ENCODE results near the gene MYO1E.

Gene MYO1E

DNA sequence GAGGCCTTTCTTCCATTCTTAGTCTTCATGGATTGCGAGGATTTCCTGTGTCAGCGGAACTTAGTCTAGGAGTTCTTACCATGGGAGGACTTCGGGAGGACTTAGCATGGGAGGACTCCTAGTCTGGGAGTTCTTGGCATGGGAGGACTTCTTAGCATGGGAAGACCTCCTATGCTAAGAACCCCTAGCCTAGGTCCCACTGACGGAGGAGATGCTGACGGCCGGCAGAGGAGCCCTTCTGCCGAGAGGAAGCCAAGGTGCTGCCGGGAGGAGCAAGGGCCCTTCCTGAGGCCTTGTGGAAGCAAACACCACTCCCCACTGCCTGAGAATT lies 201.6 kb downstream of the MYO1E start:
- Histone ChIP-seq H4K20me1 (ENCODE audit: control insufficient read depth, insufficient read depth, low read depth, low read length) (no peaks in the 10 kb centered on the region), H3F3A (ENCODE audit: control insufficient read depth, insufficient read depth) (no peaks in the 10 kb centered on the region), H3K79me2 (ENCODE audit: control insufficient read depth, low read length) (no peaks in the 10 kb centered on the region), H3K9me3 (ENCODE audit: control insufficient read depth, insufficient read depth, low read length) (no peaks in the 10 kb centered on the region), H3K27ac (ENCODE audit: low read depth, low read length) (no peak overlapping the region), H3K36me3 (ENCODE audit: control insufficient read depth, low read length) (peaks cover 26% of the 10 kb centered on the region), H3K9me2 (replicated peaks; ENCODE audit: control insufficient read depth, low read length) (no peaks in the 10 kb centered on the region), H3K4me1 (ENCODE audit: control insufficient read depth, low read length) (peaks cover 6% of the 10 kb centered on the region), H3K4me3 (ENCODE audit: low read length) (no peak overlapping the region), H3K4me2 (ENCODE audit: low read length) (no peak overlapping the region), H3K27me3 (ENCODE audit: control insufficient read depth, low read length) (no peaks in the 10 kb centered on the region)
- TF ChIP-seq, protein P1, sequence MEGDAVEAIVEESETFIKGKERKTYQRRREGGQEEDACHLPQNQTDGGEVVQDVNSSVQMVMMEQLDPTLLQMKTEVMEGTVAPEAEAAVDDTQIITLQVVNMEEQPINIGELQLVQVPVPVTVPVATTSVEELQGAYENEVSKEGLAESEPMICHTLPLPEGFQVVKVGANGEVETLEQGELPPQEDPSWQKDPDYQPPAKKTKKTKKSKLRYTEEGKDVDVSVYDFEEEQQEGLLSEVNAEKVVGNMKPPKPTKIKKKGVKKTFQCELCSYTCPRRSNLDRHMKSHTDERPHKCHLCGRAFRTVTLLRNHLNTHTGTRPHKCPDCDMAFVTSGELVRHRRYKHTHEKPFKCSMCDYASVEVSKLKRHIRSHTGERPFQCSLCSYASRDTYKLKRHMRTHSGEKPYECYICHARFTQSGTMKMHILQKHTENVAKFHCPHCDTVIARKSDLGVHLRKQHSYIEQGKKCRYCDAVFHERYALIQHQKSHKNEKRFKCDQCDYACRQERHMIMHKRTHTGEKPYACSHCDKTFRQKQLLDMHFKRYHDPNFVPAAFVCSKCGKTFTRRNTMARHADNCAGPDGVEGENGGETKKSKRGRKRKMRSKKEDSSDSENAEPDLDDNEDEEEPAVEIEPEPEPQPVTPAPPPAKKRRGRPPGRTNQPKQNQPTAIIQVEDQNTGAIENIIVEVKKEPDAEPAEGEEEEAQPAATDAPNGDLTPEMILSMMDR (IDR thresholded peaks at IDR 0.05; ENCODE audit: low read depth, low read length, poor library complexity, severe bottlenecking) = no peak
- TF ChIP-seq EZH2phosphoT487 (IDR thresholded peaks at IDR 0.05; ENCODE audit: borderline replicate concordance, low read length) = no peak

DNA sequence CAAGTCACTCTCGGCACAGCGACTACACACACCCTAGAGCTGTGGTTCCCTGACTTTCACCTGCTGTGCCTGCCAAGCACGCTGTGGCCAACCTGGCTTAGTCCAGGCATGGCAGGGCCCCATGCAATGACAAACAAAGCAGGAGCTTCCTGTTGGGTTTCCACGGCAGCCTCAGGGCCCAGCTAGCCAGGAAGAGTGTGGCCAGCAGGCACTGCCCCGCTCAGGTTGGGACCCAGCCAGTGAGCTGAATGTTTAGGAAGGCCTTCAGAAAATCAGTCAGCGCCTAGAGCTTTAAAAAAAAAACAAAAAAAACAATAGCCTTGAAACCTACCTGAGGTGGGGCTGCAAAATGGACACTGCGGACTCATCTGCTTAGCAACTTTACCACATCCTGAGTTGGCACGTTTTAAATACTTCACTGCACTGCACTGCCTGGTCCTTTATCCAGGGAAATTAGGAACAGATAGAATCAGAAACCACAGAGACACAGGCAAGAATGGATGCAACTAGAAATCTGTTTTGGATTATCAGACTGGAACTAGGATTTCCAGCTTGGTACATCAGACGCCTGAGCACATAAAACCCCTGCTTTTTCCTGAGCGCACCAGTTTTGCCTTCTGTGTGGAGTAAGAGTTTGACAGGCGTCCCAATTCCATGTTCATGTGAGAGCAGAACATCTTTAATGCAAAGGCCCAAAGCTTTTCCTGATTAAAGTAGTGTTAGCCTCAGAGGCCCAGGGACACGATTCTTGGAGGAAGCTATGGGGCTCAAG lies 202.2 kb downstream of the MYO1E start:
- no peaks in the 10 kb centered on the region for H3K9me2 ChIP-seq (replicated peaks; ENCODE audit: control insufficient read depth, low read length)
- H3K27ac ChIP-seq (ENCODE audit: low read depth, low read length) = no peak overlapping the region
- no peaks in the 10 kb centered on the region for H3K27me3 ChIP-seq (ENCODE audit: control insufficient read depth, low read length)
- H3K9me3 ChIP-seq (ENCODE audit: control insufficient read depth, insufficient read depth, low read length) = no peaks in the 10 kb centered on the region
- H3K36me3 ChIP-seq (ENCODE audit: control insufficient read depth, low read length) = peaks cover 26% of the 10 kb centered on the region
- H3K79me2 ChIP-seq (ENCODE audit: control insufficient read depth, low read length) = no peaks in the 10 kb centered on the region
- H3K4me3 ChIP-seq (ENCODE audit: low read length) = no peak overlapping the region
- no peaks in the 10 kb centered on the region for H4K20me1 ChIP-seq (ENCODE audit: control insufficient read depth, insufficient read depth, low read depth, low read length)
- TF ChIP-seq, protein P1 (IDR thresholded peaks at IDR 0.05; ENCODE audit: low read depth, low read length, poor library complexity, severe bottlenecking) = no peak
- TF ChIP-seq EZH2phosphoT487 (IDR thresholded peaks at IDR 0.05; ENCODE audit: borderline replicate concordance, low read length) = no peak
- H3K4me2 ChIP-seq (ENCODE audit: low read length) = no peak overlapping the region
- peaks cover 6% of the 10 kb centered on the region for H3K4me1 ChIP-seq (ENCODE audit: control insufficient read depth, low read length)
- no peaks in the 10 kb centered on the region for H3F3A ChIP-seq (ENCODE audit: control insufficient read depth, insufficient read depth)

DNA sequence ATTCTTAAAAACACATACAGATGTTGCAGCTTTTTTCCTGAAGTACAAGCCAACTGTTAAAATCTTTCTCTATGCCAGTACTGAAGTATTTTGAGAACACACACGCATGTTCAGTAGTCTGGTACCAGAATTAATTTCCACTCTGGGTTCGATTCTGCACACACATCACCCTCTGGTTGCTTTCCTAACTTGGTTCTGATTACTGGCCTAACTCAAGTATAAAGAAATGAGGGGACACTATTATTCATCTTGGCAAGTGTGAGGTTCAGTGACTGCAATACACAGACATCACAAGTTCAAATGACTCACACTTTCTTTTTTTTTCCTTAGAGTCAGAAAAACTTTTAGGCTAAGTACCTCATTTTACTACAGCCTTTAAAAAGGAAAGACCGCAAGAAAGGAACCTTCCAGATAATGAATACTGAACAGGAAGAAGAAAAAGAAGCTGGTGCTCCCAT lies 203.4 kb downstream of the MYO1E start:
- no peaks in the 10 kb centered on the region for H3K4me1 ChIP-seq (ENCODE audit: control insufficient read depth, low read length)
- H3K4me3 ChIP-seq (ENCODE audit: low read length) = no peak overlapping the region
- H3K27me3 ChIP-seq (ENCODE audit: control insufficient read depth, low read length) = no peaks in the 10 kb centered on the region
- H3K36me3 ChIP-seq (ENCODE audit: control insufficient read depth, low read length) = peaks cover 25% of the 10 kb centered on the region
- H3K79me2 ChIP-seq (ENCODE audit: control insufficient read depth, low read length) = no peaks in the 10 kb centered on the region
- H3K27ac ChIP-seq (ENCODE audit: low read depth, low read length) = no peak overlapping the region
- TF ChIP-seq, protein P1 (IDR thresholded peaks at IDR 0.05; ENCODE audit: low read depth, low read length, poor library complexity, severe bottlenecking) = no peak
- TF ChIP-seq EZH2phosphoT487 (IDR thresholded peaks at IDR 0.05; ENCODE audit: borderline replicate concordance, low read length) = no peak
- no peaks in the 10 kb centered on the region for H3K9me3 ChIP-seq (ENCODE audit: control insufficient read depth, insufficient read depth, low read length)
- no peak overlapping the region for H3K4me2 ChIP-seq (ENCODE audit: low read length)
- no peaks in the 10 kb centered on the region for H3F3A ChIP-seq (ENCODE audit: control insufficient read depth, insufficient read depth)
- H3K9me2 ChIP-seq (replicated peaks; ENCODE audit: control insufficient read depth, low read length) = no peaks in the 10 kb centered on the region
- H4K20me1 ChIP-seq (ENCODE audit: control insufficient read depth, insufficient read depth, low read depth, low read length) = no peaks in the 10 kb centered on the region
